HepG2 (cell line): Measurements from ENCODE around the gene CHST3. TPM values are rescaled to one million over a fixed set of nuclear protein-coding genes. Genes with fewer than 3 reads are reported as not detected.
A peak's percentile ranks its signal among the peaks of the same experiment; 100 is the strongest.

Experiments
- ARID3A ChIP-seq: IDR thresholded peaks from 2 replicates; pipeline ENCODE4 v1.6.1; 2012; ENCODE audit warnings: low read depth, low read length, improper control_type of control experiment
- ASH2L ChIP-seq: fragments of 300-600, 200-600 bp; sonication (generic); IDR thresholded peaks from 2 replicates; pipeline ENCODE4 v1.7.0; 2017; ENCODE audit warnings: low read depth, mild to moderate bottlenecking, moderate library complexity, mixed read lengths, low read length; ENCODE audit not compliant: insufficient read length
- ELF3 ChIP-seq: IDR thresholded peaks from 2 replicates; pipeline ENCODE4 v1.6.1; 2016; ENCODE audit warnings: missing genetic modification reagents, missing compliant biosample characterization
- FOXA1 ChIP-seq, 2 experiments: fragments of 450-650 bp in 1 of 2; sonication (generic) in 1 of 2; formaldehyde crosslinking in 1 of 2; IDR thresholded peaks; 2 replicates each; pipeline versions ENCODE4 v1.4.0 to v1.6.1; 2016 to 2020; ENCODE audit warnings: missing genetic modification reagents in 1 of 2
- FOXJ3 ChIP-seq: sonication (generic); formaldehyde crosslinking; IDR thresholded peaks from 2 replicates; pipeline ENCODE4 v1.4.0; 2020; ENCODE audit warnings: missing genetic modification reagents, mild to moderate bottlenecking, borderline replicate concordance
- HNF4G ChIP-seq, 2 experiments: sonication (generic) in 1 of 2; formaldehyde crosslinking in 1 of 2; IDR thresholded peaks; 2 replicates each; pipeline versions ENCODE4 v1.4.0 to v1.6.1; 2011 to 2020; ENCODE audit warnings: borderline replicate concordance in 2 of 2, low read depth in 2 of 2, mild to moderate bottlenecking in 2 of 2, low read length in 1 of 2, missing genetic modification reagents in 1 of 2, moderate library complexity in 1 of 2
- KLF6 ChIP-seq: IDR thresholded peaks from 2 replicates; pipeline ENCODE4 v1.8.0; 2016; ENCODE audit warnings: missing biosample characterization, missing genetic modification reagents
- LCORL ChIP-seq, 2 experiments: fragments of 450-650 bp in 1 of 2; sonication (generic) in 1 of 2; formaldehyde crosslinking in 1 of 2; IDR thresholded peaks; 2 replicates each; pipeline versions ENCODE4 v1.5.0 to v1.6.1; 2017 to 2020; ENCODE audit warnings: antibody characterized with exemption in 1 of 2, missing genetic modification reagents in 1 of 2
- MIER2 ChIP-seq: IDR thresholded peaks from 2 replicates; pipeline ENCODE4 v1.6.1; 2016; ENCODE audit warnings: missing biosample characterization, missing genetic modification reagents
- MTA1 ChIP-seq: sonication (generic); formaldehyde crosslinking; IDR thresholded peaks from 2 replicates; pipeline ENCODE4 v1.4.0; 2020; ENCODE audit warnings: missing genetic modification reagents, mild to moderate bottlenecking, borderline replicate concordance
- NCOA2 ChIP-seq: sonication (generic); formaldehyde crosslinking; IDR thresholded peaks from 2 replicates; pipeline ENCODE4 v1.8.0; 2022; ENCODE audit warnings: inconsistent platforms
- NCOR1 ChIP-seq: fragments of 200-600 bp; sonication (generic); IDR thresholded peaks from 2 replicates; pipeline ENCODE4 v1.7.0; 2017; ENCODE audit warnings: antibody characterized with exemption, low read length, borderline replicate concordance
- NR2F6 ChIP-seq, 2 experiments: IDR thresholded peaks; 2 replicates each; pipeline ENCODE4 v1.6.1; 2016; ENCODE audit warnings: antibody characterized with exemption in 1 of 2, mild to moderate bottlenecking in 1 of 2
- PAXIP1 ChIP-seq: sonication (generic); formaldehyde crosslinking; conservative IDR thresholded peaks from 2 replicates; pipeline ENCODE4 v1.4.0; 2020; ENCODE audit warnings: mild to moderate bottlenecking, missing genetic modification reagents, moderate library complexity
- REXO4 ChIP-seq: sonication (generic); formaldehyde crosslinking; IDR thresholded peaks from 2 replicates; pipeline ENCODE4 v1.8.0; 2022; ENCODE audit warnings: missing genetic modification reagents, mild to moderate bottlenecking, borderline replicate concordance
- RORA ChIP-seq: sonication (generic); formaldehyde crosslinking; IDR thresholded peaks from 2 replicates; pipeline ENCODE4 v1.5.0; 2020; ENCODE audit warnings: mild to moderate bottlenecking, missing genetic modification reagents, moderate library complexity
- RXRB ChIP-seq: IDR thresholded peaks from 2 replicates; pipeline ENCODE4 v1.6.1; 2016; ENCODE audit warnings: borderline replicate concordance, missing genetic modification reagents, missing compliant biosample characterization
- TEAD3 ChIP-seq: optimal IDR thresholded peaks from 2 replicates; pipeline ENCODE3; 2016; ENCODE audit warnings: borderline replicate concordance
- TFE3 ChIP-seq: IDR thresholded peaks from 2 replicates; pipeline ENCODE4 v1.6.1; 2016
- ZNF460 ChIP-seq: sonication (generic); formaldehyde crosslinking; IDR thresholded peaks from 2 replicates; pipeline ENCODE4 v1.5.1; 2020; ENCODE audit warnings: missing genetic modification reagents, mild to moderate bottlenecking, borderline replicate concordance
- ZNF672 ChIP-seq: sonication (generic); formaldehyde crosslinking; IDR thresholded peaks from 2 replicates; pipeline ENCODE4 v1.8.1; 2022; ENCODE audit warnings: missing genetic modification reagents
- polyA plus RNA-seq, 8 experiments: library from polyadenylated mRNA; depleted of rRNA in 3 of 8; stranded (reverse) in 7 of 8; unstranded in 1 of 8; fragments of >200 nt; fragmentation: Illumina TruSeq in 4 of 8; extraction: Trizol in 4 of 8; gene quantifications; 2 replicates each; pipeline versions ENCODE4 v1.2.1 to v1.2.3, GENCODE V29; 2011 to 2016; ENCODE audit warnings: low read depth in 4 of 8, missing spikeins in 1 of 8, mixed read lengths in 1 of 8; ENCODE audit not compliant: insufficient read depth in 1 of 8
- total RNA-seq, 5 experiments: library from RNA; depleted of rRNA; stranded (reverse); fragments of >200 nt; fragmentation: Illumina TruSeq; extraction: Trizol; gene quantifications; 2 replicates each; pipeline ENCODE4 v1.2.3, GENCODE V29; 2016; ENCODE audit warnings: low read depth in 1 of 5

CHST3 gene
- total and polyA plus RNA-seq, 2 of the 13 experiments (the other 11 are each of a cell fraction or from before 2014, with no cell fraction given): 7.2 to 18.7 TPM

- TF ChIP-seq FOXA1 (IDR thresholded peaks at IDR 0.05): no peak
- TF ChIP-seq FOXA1 (CRISPR knock-in tag; IDR thresholded peaks at IDR 0.05): peak; percentile 42; the same call in 1 of the 2 replicates
- TF ChIP-seq ASH2L: peak; percentile 78
- no peak for TF ChIP-seq REXO4 (CRISPR knock-in tag)
- no peak for TF ChIP-seq LCORL (IDR thresholded peaks at IDR 0.05)
- 0 out of 2 replicates have a peak, but pooled peaks have one; percentile 10 for TF ChIP-seq LCORL (CRISPR knock-in tag; IDR thresholded peaks at IDR 0.05)
- TF ChIP-seq TEAD3: peak; percentile 58
- peak; percentile 63; the same call in 1 of the 2 replicates for TF ChIP-seq ARID3A
- TF ChIP-seq ZNF672 (CRISPR knock-in tag): no peak
- TF ChIP-seq PAXIP1: 0 out of 2 replicates have a peak, but pooled peaks have one; percentile 35
- TF ChIP-seq RXRB (CRISPR knock-in tag): peak; percentile 10; the same call in 1 of the 2 replicates
- TF ChIP-seq NCOA2 (CRISPR knock-in tag): peak; percentile 55
- no peak for TF ChIP-seq MIER2 (CRISPR knock-in tag)
- TF ChIP-seq RORA (CRISPR knock-in tag): no peak
- TF ChIP-seq HNF4G (IDR thresholded peaks at IDR 0.05; ENCODE audit: borderline replicate concordance, low read depth, low read length): 0 out of 2 replicates have a peak, but pooled peaks have one; percentile 26
- no peak for TF ChIP-seq HNF4G (CRISPR knock-in tag; IDR thresholded peaks at IDR 0.05; ENCODE audit: borderline replicate concordance, low read depth)
- 0 out of 2 replicates have a peak, but pooled peaks have one; percentile 28 for TF ChIP-seq ELF3 (CRISPR knock-in tag)
- peak; percentile 17; the same call in 1 of the 2 replicates for TF ChIP-seq TFE3 (CRISPR knock-in tag)
- no peak for TF ChIP-seq KLF6 (CRISPR knock-in tag)
- peak; percentile 80; the same call in 1 of the 2 replicates for TF ChIP-seq ZNF460 (CRISPR knock-in tag)
- TF ChIP-seq FOXJ3 (CRISPR knock-in tag): peak; percentile 51; the same call in 1 of the 2 replicates
- peak; percentile 62; the same call in 1 of the 2 replicates for TF ChIP-seq NCOR1
- no peak for TF ChIP-seq MTA1 (CRISPR knock-in tag)
- peak; percentile 32; the same call in 1 of the 2 replicates for TF ChIP-seq NR2F6 (IDR thresholded peaks at IDR 0.05)
- TF ChIP-seq NR2F6 (CRISPR knock-in tag; IDR thresholded peaks at IDR 0.05): no peak
These were observed 36.2 kb upstream of the CHST3 start (continued) for GRCh38 chr10:71927776-71928592.
